Measurements from ENCODE around the gene MADD.

DNA sequence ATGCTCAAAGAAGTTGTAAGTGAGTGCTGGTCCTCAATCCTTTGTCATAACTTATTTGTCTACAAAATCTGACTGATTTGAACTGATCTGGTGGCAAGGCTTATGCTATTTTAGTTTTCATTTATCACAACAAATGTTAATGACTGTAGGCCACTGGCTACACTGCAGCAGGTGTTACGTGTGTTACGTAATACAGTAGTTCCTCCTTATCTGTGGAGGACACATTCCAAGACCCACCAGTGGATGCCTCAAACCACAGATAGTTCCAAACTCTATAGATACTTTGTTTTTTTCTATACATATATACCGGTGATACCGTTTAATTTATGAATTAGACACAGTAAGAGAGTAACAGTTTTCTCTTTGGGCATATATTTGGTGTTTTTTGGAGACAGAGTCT lies 7.0 kb downstream of the MADD start:
- TF ChIP-seq, protein P1, sequence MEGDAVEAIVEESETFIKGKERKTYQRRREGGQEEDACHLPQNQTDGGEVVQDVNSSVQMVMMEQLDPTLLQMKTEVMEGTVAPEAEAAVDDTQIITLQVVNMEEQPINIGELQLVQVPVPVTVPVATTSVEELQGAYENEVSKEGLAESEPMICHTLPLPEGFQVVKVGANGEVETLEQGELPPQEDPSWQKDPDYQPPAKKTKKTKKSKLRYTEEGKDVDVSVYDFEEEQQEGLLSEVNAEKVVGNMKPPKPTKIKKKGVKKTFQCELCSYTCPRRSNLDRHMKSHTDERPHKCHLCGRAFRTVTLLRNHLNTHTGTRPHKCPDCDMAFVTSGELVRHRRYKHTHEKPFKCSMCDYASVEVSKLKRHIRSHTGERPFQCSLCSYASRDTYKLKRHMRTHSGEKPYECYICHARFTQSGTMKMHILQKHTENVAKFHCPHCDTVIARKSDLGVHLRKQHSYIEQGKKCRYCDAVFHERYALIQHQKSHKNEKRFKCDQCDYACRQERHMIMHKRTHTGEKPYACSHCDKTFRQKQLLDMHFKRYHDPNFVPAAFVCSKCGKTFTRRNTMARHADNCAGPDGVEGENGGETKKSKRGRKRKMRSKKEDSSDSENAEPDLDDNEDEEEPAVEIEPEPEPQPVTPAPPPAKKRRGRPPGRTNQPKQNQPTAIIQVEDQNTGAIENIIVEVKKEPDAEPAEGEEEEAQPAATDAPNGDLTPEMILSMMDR (IDR thresholded peaks at IDR 0.05), result no peak
- TF ChIP-seq EZH2 (IDR thresholded peaks at IDR 0.05; ENCODE audit: borderline replicate concordance, insufficient read depth, low read depth, low read length, poor library complexity, severe bottlenecking), result no peak

Measured in B cell (primary cell).